Kidney (tissue), 14 donors: ENCODE results near the gene ERC2. TPM values are rescaled to one million over a fixed set of nuclear protein-coding genes. Genes with fewer than 3 reads are reported as not detected.

ENCODE experiments used
- DNase-seq, 5 donors: peaks; one replicate each; pipeline ENCODE4 v3.0.0-alpha.2; 2013 to 2020
- FAIRE-seq: peaks from 2 replicates; lab custom pipeline; 2012; peaks lifted over from hg19 to GRCh38; lab: Jason Lieb, UNC
- H3K27ac ChIP-seq, 2 donors: one replicate each; pipeline ENCODE4 v1.7.0; 2013; ENCODE audit warnings: low read depth in 2 of 2, low read length in 2 of 2, inconsistent platforms in 1 of 2
- H3K27me3 ChIP-seq: one replicate; pipeline ENCODE4 v1.7.1; 2013; ENCODE audit warnings: low read length, inconsistent platforms; ENCODE audit not compliant: control insufficient read depth, insufficient read depth
- H3K36me3 ChIP-seq, 3 donors: one replicate each; pipeline versions ENCODE4 v1.7.0 to v1.7.1; 2013; ENCODE audit warnings: low read length in 3 of 3, control low read depth in 1 of 3, inconsistent platforms in 1 of 3; ENCODE audit not compliant: insufficient read depth in 3 of 3, control insufficient read depth in 2 of 3
- H3K4me1 ChIP-seq, 3 donors: one replicate each; pipeline versions ENCODE4 v1.7.0 to v1.7.1; 2013; ENCODE audit warnings: low read length in 3 of 3, inconsistent platforms in 1 of 3, low read depth in 1 of 3; ENCODE audit not compliant: control insufficient read depth in 2 of 3, insufficient read depth in 2 of 3
- H3K4me3 ChIP-seq, 3 donors: one replicate each; pipeline versions ENCODE4 v1.7.0 to v1.8.1; 2013; ENCODE audit warnings: low read length in 3 of 3, control low read depth in 1 of 3, inconsistent platforms in 1 of 3
- H3K9ac ChIP-seq, 3 donors: one replicate each; pipeline versions ENCODE4 v1.7.0 to v1.7.1; 2013; ENCODE audit warnings: low read length in 3 of 3, control low read depth in 1 of 3, inconsistent platforms in 1 of 3
- H3K9me3 ChIP-seq, 3 donors: one replicate each; pipeline versions ENCODE4 v1.7.0 to v1.7.1; 2013; ENCODE audit warnings: low read length in 3 of 3, control low read depth in 1 of 3, inconsistent platforms in 1 of 3; ENCODE audit not compliant: control insufficient read depth in 2 of 3, insufficient read depth in 1 of 3
- intact Hi-C: fragments of 100-400 bp; cut with DNase I; formaldehyde crosslinking; loops from one replicate; pipeline ENCODE4 v1.11.1; 2022
- polyA plus RNA-seq: library from polyadenylated mRNA; stranded (reverse); fragments of 350-450 nt; fragmentation: Illumina TruSeq; extraction: RNeasy Lipid Tissue Mini Kit (QIAGEN cat#74804); gene quantifications from one replicate; pipeline ENCODE4 v1.2.3, GENCODE V29; 2014; ENCODE audit warnings: low read depth, low replicate concordance; ENCODE audit not compliant: insufficient read depth
- total RNA-seq: library from RNA; stranded (reverse); fragmentation: NEBNext Ultra II Directional; extraction: Animal tissue kit (Norgen Biotek cat#: 25700); gene quantifications from one replicate; pipeline ENCODE4 v1.2.1, GENCODE V29; 2021
- TF ChIP-seq, protein P1 (sequence below): IDR thresholded peaks from 3 replicates; pipeline ENCODE4 v1.5.1; 2012; ENCODE audit warnings: mild to moderate bottlenecking, moderate library complexity, borderline replicate concordance; ENCODE audit not compliant: insufficient read depth; ENCODE audit errors: extremely low read depth
- donor health status: control.
- donor health status: control.
- donor health status: control.
- donor health status: control.
- donor health status: control.
- donor health status: DM: yes; HTN: yes; CAD: no.
- donor health status: Normal renal cell carcinoma (clear cell type).

Gene ERC2
- total and polyA plus RNA-seq, 2 donors from 2014 or later, result 0.92 to 3.8 TPM

DNA sequence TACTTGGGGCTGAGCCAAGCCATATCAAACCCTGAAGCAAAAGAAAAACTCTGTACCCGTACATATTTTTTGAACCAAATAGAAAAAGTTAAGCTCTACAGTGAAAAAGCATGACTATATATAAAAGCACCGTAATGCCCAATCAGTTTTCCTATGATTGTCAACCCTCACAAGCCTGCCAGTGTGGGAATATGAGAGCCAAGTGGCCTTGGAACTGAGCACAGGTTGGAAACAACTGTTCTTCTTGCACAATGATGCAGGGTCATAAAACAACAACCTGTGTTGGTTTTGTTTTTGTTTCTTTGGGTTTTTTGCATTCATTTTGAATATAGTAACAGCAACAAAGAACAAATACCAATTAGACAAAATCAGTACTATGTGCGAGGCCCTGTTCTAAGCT, 3.5 kb upstream of the ERC2 start:
- no peak overlapping the region for H3K4me3 ChIP-seq
- intact Hi-C loops, result no loop called here
- H3K27ac ChIP-seq, result no peak overlapping the region
- H3K9me3 ChIP-seq, result no peaks in the 10 kb centered on the region
- no peaks in the 10 kb centered on the region for H3K27me3 ChIP-seq
- H3K9ac ChIP-seq, result no peak overlapping the region
- TF ChIP-seq, protein P1, sequence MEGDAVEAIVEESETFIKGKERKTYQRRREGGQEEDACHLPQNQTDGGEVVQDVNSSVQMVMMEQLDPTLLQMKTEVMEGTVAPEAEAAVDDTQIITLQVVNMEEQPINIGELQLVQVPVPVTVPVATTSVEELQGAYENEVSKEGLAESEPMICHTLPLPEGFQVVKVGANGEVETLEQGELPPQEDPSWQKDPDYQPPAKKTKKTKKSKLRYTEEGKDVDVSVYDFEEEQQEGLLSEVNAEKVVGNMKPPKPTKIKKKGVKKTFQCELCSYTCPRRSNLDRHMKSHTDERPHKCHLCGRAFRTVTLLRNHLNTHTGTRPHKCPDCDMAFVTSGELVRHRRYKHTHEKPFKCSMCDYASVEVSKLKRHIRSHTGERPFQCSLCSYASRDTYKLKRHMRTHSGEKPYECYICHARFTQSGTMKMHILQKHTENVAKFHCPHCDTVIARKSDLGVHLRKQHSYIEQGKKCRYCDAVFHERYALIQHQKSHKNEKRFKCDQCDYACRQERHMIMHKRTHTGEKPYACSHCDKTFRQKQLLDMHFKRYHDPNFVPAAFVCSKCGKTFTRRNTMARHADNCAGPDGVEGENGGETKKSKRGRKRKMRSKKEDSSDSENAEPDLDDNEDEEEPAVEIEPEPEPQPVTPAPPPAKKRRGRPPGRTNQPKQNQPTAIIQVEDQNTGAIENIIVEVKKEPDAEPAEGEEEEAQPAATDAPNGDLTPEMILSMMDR, result no peak
- FAIRE-seq (no peak), DNase-seq (no peak)
- H3K4me1 ChIP-seq, result no peaks in the 10 kb centered on the region
- no peaks in the 10 kb centered on the region for H3K36me3 ChIP-seq

DNA sequence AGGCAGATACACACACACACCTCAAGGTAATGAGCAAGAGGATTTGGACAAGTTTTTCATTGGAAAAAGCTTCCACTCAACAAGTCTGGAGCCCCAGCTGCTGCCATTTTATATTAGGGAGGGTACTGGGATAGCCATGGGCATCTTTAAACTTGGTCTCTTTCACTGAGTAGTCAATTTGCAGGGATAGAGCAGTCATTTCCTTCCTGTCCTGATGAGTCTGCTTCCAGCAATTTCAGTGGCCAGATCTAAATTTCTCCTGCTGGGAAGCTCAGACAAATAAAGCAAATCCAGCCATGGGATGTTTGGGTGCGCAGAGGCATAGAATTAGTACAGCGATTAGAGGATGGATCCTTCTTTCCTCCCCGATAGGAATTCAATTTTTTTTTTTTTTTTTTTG, 874 bp upstream of the ERC2 start:
- DNase-seq (no peak), FAIRE-seq (no peak)
- peaks cover 3% of the 10 kb centered on the region for H3K27me3 ChIP-seq
- no peaks in the 10 kb centered on the region for H3K36me3 ChIP-seq
- H3K27ac ChIP-seq, result no peak overlapping the region
- H3K4me3 ChIP-seq, result no peak overlapping the region
- H3K4me1 ChIP-seq, result no peaks in the 10 kb centered on the region
- no peak overlapping the region for H3K9ac ChIP-seq
- no peaks in the 10 kb centered on the region for H3K9me3 ChIP-seq
- intact Hi-C loops, result no loop called here
- TF ChIP-seq, protein P1, result no peak

DNA sequence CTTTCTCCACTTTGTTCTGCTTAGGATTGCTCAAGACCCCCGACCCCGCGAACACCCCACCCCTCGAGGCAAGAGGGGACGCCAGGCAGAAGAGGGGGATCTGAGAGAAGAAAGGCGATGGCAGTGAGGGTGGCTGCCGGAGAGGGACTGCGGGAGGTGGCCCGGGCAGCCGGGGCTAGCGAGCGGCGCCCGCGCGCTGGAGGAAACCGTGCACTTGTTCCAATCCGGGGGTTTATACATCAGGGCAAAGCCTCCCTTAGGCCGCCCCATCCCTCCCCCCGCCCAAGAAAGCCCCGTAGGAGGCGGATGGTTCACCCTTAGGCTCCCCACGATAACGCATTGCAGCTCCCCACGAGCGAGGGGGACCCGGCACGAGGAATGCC, 475 bp downstream of the ERC2 start:
- H3K9ac ChIP-seq, result peak overlapping the region in 1 of 3 donors; percentile 51
- H3K27ac ChIP-seq, result no peak overlapping the region
- H3K36me3 ChIP-seq, result no peaks in the 10 kb centered on the region
- DNase-seq (peak in 4 of 5 donors; percentile 24 to 74 (median 48)), FAIRE-seq (no peak)
- no peaks in the 10 kb centered on the region for H3K9me3 ChIP-seq
- intact Hi-C loops, result no loop called here
- TF ChIP-seq, protein P1, result no peak
- H3K4me3 ChIP-seq, result peak overlapping the region in 1 of 3 donors; percentile 87
- H3K4me1 ChIP-seq, result no peaks in the 10 kb centered on the region
- H3K27me3 ChIP-seq, result peaks cover 3% of the 10 kb centered on the region

DNA sequence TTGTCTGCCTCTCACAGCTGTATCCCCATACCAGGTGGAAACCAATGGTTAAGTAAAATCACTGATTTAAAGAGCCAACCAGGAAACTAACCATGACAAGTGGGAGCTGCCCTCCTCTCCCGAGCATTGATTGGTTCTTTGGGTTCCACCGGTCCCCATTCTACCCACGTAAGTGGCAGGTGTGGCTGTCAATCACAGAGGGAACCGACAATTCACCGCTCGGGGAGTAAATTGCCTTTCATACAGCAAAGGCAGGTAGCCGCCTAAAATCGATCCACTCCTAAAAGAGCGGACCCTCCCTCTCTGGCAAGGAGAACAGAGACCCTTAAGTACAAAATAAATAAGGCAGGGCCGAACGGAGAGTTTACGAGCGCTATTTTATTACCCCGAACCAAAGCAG, 1.2 kb downstream of the ERC2 start:
- H3K9me3 ChIP-seq, result no peaks in the 10 kb centered on the region
- H3K36me3 ChIP-seq, result no peaks in the 10 kb centered on the region
- peaks cover 3% of the 10 kb centered on the region for H3K27me3 ChIP-seq
- TF ChIP-seq, protein P1, result no peak
- peak overlapping the region; percentile 51 to 87 (median 73) for H3K4me3 ChIP-seq
- peak overlapping the region in 2 of 3 donors; percentile 49 to 51 for H3K9ac ChIP-seq
- no peaks in the 10 kb centered on the region for H3K4me1 ChIP-seq
- no peak overlapping the region for H3K27ac ChIP-seq
- intact Hi-C loops, result no loop called here
- FAIRE-seq, result peak; percentile 91
- peak; percentile 80 to 97 (median 93) for DNase-seq
